Parathyroid adenoma (tissue), 2 donors: ENCODE results near the gene CALHM6.

Experiments
- H2AFZ ChIP-seq: fragments of 300-600 bp; sonication (generic); one replicate; pipeline ENCODE4 v1.7.0; 2017; ENCODE audit warnings: antibody characterized with exemption, mild to moderate bottlenecking
- H3K27ac ChIP-seq: fragments of 300-600 bp; sonication (generic); one replicate; pipeline ENCODE4 v1.7.0; 2017
- H3K27me3 ChIP-seq: fragments of 300-600 bp; sonication (generic); one replicate; pipeline ENCODE4 v1.7.0; 2017; ENCODE audit warnings: low read length; ENCODE audit not compliant: control insufficient read depth, insufficient read depth
- H3K36me3 ChIP-seq: fragments of 300-600 bp; sonication (generic); one replicate; pipeline ENCODE4 v1.7.0; 2017; ENCODE audit warnings: low read length; ENCODE audit not compliant: control insufficient read depth, insufficient read depth
- H3K4me1 ChIP-seq: fragments of 300-600 bp; sonication (generic); one replicate; pipeline ENCODE4 v1.7.0; 2017; ENCODE audit warnings: control low read depth
- H3K4me2 ChIP-seq: fragments of 300-600 bp; sonication (generic); one replicate; pipeline ENCODE4 v1.7.0; 2017; ENCODE audit warnings: low read length
- H3K4me3 ChIP-seq: fragments of 300-600 bp; sonication (generic); one replicate; pipeline ENCODE4 v1.7.0; 2017; ENCODE audit warnings: low read depth, low read length
- H3K79me2 ChIP-seq: fragments of 300-600 bp; sonication (generic); one replicate; pipeline ENCODE4 v1.7.0; 2017; ENCODE audit warnings: control low read depth
- H3K9ac ChIP-seq: fragments of 300-600 bp; sonication (generic); one replicate; pipeline ENCODE4 v1.7.0; 2017; ENCODE audit warnings: mild to moderate bottlenecking
- H3K9me3 ChIP-seq: fragments of 300-600 bp; sonication (generic); one replicate; pipeline ENCODE4 v1.7.0; 2017; ENCODE audit warnings: low read length; ENCODE audit not compliant: control insufficient read depth
- TF ChIP-seq, protein P1 (sequence below): fragments of 300-600 bp; sonication (generic); IDR thresholded peaks from one replicate; pipeline ENCODE4 v1.7.0; 2017; ENCODE audit warnings: antibody characterized with exemption, mild to moderate bottlenecking
- donor health status: primary hyperparathyroidism.

The CALHM6 gene

DNA sequence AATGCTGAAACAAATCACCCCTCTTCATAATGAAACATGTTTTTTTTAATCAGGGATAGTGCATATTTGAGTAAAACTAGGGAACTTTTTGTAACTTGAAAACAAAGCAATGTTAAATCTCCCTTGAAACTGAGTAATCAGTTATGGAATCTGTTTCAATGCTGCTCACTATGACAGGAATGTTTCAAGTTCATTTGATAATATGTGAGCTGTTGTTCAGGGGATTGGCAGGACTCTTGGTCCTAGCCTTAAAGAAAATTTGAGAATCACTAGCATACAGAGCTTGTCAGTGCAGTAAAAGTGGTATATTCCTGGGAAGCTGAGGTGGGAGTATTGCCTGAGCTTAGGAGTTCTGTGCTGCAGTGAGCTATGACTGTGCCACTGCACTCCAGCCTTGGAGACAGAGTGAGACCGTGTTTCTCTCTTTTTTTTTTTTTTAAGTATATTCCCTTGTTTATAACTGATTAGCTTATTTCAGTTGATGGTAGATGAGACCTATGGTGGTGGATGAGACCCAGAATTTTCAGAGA is 21.6 kb upstream of the CALHM6 start:
- Histone ChIP-seq H3K9me3 (no peaks in the 10 kb centered on the region), H3K79me2 (no peaks in the 10 kb centered on the region), H3K4me2 (no peak overlapping the region), H3K36me3 (no peaks in the 10 kb centered on the region), H3K4me1 (no peaks in the 10 kb centered on the region), H3K27me3 (no peaks in the 10 kb centered on the region), H3K4me3 (no peak overlapping the region), H2AFZ (no peak overlapping the region), H3K9ac (no peak overlapping the region), H3K27ac (no peak overlapping the region)
- TF ChIP-seq, protein P1, sequence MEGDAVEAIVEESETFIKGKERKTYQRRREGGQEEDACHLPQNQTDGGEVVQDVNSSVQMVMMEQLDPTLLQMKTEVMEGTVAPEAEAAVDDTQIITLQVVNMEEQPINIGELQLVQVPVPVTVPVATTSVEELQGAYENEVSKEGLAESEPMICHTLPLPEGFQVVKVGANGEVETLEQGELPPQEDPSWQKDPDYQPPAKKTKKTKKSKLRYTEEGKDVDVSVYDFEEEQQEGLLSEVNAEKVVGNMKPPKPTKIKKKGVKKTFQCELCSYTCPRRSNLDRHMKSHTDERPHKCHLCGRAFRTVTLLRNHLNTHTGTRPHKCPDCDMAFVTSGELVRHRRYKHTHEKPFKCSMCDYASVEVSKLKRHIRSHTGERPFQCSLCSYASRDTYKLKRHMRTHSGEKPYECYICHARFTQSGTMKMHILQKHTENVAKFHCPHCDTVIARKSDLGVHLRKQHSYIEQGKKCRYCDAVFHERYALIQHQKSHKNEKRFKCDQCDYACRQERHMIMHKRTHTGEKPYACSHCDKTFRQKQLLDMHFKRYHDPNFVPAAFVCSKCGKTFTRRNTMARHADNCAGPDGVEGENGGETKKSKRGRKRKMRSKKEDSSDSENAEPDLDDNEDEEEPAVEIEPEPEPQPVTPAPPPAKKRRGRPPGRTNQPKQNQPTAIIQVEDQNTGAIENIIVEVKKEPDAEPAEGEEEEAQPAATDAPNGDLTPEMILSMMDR = no peak

GRCh38 chr6:116443105-116443504 is 18.1 kb upstream of the CALHM6 start:
- TF ChIP-seq, protein P1 = no peak

DNA sequence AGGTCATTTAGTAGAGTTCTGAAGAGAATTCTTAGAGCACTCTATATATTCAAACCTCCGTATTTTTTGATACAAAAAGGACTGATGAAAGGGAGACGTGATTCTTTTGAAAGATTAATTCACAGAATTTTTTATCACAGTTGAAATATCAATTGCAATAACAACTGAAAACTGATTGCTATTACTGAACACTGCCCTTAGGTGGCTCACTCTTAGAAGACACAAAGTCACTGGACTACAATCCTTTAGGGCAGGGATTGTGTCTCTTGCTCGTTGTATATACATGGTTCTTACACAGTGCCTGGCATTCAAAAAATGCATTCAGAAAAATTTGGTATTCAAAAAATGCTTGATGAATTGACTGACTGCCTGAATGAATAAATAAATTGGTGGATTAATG is 17.1 kb upstream of the CALHM6 start:
- TF ChIP-seq, protein P1 = peak; percentile 54
- Histone ChIP-seq H3K27me3 (no peaks in the 10 kb centered on the region), H2AFZ (no peak overlapping the region), H3K9me3 (no peaks in the 10 kb centered on the region), H3K4me2 (no peak overlapping the region), H3K4me3 (no peak overlapping the region), H3K36me3 (no peaks in the 10 kb centered on the region), H3K9ac (no peak overlapping the region), H3K4me1 (no peaks in the 10 kb centered on the region), H3K79me2 (no peaks in the 10 kb centered on the region), H3K27ac (no peak overlapping the region)

More at GRCh38 chr6:116443105-116443504, 18.1 kb upstream of the CALHM6 start:
- no peak overlapping the region for H3K4me3 ChIP-seq
- H3K9ac ChIP-seq = no peak overlapping the region
- no peak overlapping the region for H2AFZ ChIP-seq
- no peaks in the 10 kb centered on the region for H3K27me3 ChIP-seq
- no peak overlapping the region for H3K27ac ChIP-seq
- no peaks in the 10 kb centered on the region for H3K79me2 ChIP-seq
- no peaks in the 10 kb centered on the region for H3K4me1 ChIP-seq
- no peak overlapping the region for H3K4me2 ChIP-seq
- H3K36me3 ChIP-seq = no peaks in the 10 kb centered on the region
- H3K9me3 ChIP-seq = no peaks in the 10 kb centered on the region

DNA sequence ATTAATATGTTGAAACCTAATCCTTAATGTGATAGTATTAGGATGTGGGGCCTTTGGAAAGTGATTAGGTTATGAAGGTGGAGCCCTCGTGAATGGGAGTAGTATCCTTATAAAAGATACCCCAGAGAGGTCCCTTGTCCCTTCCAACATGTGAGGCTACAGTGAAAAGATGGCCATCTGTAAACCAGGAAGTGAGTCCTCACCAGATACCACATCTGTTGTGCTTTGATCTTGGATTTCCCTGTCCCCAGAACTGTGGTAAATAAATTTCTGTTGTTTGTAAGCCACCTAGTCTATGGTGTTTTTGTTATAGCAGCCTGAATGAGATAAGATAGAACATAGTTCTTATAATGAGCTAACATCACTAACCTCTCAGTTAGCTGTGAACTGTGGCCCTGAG is 16.6 kb upstream of the CALHM6 start:
- no peaks in the 10 kb centered on the region for H3K9me3 ChIP-seq
- H3K4me2 ChIP-seq = no peak overlapping the region
- no peak overlapping the region for H2AFZ ChIP-seq
- no peak overlapping the region for H3K4me3 ChIP-seq
- H3K79me2 ChIP-seq = no peaks in the 10 kb centered on the region
- TF ChIP-seq, protein P1 = no peak
- no peak overlapping the region for H3K9ac ChIP-seq
- H3K4me1 ChIP-seq = no peaks in the 10 kb centered on the region
- H3K36me3 ChIP-seq = no peaks in the 10 kb centered on the region
- no peaks in the 10 kb centered on the region for H3K27me3 ChIP-seq
- H3K27ac ChIP-seq = no peak overlapping the region

- H3K36me3 ChIP-seq = no peaks in the 10 kb centered on the region
- H3K9ac ChIP-seq = no peak overlapping the region
- no peak overlapping the region for H2AFZ ChIP-seq
- H3K4me2 ChIP-seq = no peak overlapping the region
- H3K27me3 ChIP-seq = no peaks in the 10 kb centered on the region
- H3K79me2 ChIP-seq = no peaks in the 10 kb centered on the region
- no peak overlapping the region for H3K4me3 ChIP-seq
- H3K4me1 ChIP-seq = no peaks in the 10 kb centered on the region
- TF ChIP-seq, protein P1 = no peak
- H3K9me3 ChIP-seq = no peaks in the 10 kb centered on the region
- H3K27ac ChIP-seq = no peak overlapping the region
These were observed 16.1 kb upstream of the CALHM6 start for GRCh38 chr6:116445102-116445501.
